HG03066 (cell line): ENCODE data around the gene SLC25A18.

Experiments
- ATAC-seq: cut with Tn5 transposase; IDR thresholded peaks from one replicate; pipeline ENCODE4 v1.9.1; 2021; ENCODE audit warnings: low read depth; ENCODE audit not compliant: unreplicated experiment

The SLC25A18 gene

DNA sequence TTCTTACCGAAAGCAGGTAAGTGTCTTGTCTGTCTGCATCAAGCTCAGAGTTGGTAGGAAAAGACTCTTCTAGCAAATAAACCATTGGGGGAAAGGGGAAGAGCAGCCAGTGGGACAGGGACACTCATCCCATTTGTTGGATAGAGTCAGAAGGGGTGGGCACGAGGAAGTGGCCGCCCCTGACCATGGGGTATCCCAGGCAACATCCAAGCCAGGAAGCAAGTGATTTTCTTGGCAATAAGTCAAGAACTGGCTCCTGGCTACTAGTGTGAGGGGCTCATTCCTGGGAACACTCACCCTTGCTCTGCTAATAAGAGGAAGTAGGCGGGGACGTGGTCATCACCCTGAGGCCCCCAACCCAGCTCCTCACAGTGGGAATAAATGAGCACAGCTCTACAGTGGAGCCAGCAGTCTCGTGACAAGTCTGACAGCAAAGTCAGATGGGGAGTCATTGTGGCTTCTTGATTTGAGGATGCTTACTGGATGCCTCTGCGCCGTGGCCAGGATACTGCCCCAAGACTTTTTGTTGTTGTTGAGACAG lies 6.7 kb downstream of the SLC25A18 start:
- ATAC-seq: no peak

DNA sequence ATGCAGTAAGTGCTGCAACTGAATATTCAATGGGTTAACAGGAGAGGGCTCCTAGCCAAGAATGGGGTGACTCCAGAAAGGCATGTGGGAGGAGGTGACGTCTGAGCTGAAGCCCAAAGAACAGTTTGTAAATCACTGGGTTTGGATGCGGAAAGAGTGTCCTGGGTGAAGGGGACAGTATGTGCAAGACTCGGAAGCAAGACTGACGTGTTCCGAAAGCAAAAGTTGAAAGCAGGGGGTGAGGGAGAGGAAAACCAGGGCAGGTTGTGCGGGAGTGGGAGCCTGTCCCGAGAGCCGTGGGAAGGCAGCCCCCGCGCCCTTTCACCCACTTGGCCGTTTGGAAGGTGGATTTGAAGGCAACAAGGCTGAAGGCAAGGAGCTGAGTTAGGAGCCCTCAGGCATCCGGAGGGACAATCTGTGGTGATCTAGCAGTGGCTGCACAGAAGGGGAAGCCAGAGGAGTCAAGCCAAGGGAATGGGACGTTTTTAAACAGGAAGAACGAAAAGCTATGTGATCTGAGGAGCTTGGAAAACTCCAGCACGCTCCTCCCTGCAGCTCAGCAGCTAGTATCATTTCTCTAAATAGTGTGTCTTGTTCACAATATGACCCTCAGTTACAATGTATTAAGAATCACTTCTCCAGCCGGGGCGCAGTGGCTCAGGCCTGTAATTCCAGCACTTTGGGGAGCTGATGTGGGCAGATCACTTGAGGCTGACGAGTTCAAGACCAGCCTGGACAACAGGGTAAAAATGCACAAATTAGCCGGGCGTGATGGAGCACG lies 7.7 kb downstream of the SLC25A18 start:
- no peak for ATAC-seq

DNA sequence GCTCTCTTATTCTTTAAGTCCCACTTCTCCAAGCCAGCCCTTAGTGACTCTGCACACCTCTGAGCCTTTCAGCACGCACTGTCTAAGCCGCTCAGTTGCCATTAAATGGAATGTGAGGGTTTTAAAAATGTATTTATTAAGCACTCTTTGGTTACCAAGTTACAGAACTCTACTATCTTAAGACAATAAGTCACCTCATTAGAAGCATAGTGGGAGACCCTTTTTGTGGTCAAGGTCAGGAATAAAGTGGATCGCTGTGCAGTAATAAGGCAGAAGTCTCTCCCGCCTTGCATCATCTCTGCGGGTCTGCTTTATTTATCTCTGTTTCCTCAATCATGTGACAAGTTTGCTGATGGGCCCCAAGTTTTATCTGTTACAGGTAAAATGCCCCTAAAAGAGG lies 11.9 kb downstream of the SLC25A18 start:
- no peak for ATAC-seq

DNA sequence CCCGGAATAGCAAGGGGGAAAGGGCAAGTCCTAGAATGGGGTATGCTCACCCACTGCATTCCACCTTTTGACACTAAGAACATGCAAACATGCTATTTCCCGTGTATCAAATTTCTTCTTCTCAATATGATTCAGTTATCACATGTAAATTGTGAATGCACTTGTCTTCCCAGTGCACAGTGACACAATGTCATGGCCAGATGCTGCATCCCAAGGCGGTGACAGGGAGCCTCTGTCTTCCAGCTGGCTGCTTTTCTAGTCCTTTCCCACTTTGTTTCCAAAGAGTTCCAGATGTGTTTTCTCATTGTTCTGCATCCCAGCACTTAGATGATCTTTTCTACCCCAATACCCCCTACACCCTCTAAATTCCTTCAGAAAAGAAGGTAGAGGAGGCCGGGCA lies 12.4 kb downstream of the SLC25A18 start:
- ATAC-seq: no peak

DNA sequence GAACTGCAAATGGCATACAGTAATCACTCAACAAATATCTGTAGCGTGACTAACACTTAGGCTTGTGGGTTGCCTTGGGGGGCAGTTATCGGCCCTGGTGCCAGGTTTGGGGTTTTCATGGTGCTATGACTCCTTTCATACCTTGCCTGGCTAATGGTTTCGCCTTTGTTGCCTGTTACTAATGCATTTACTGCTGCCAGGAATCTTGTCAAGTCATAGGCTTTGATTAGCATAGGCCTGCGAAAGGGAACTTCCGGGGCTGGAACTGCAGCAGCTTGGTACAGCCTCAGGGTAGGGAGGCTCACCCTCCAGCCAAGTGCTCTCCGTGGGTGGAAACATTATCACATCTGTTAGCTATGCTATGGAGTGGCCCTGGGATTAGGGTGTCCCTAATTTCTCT lies 13.2 kb downstream of the SLC25A18 start:
- ATAC-seq: no peak

DNA sequence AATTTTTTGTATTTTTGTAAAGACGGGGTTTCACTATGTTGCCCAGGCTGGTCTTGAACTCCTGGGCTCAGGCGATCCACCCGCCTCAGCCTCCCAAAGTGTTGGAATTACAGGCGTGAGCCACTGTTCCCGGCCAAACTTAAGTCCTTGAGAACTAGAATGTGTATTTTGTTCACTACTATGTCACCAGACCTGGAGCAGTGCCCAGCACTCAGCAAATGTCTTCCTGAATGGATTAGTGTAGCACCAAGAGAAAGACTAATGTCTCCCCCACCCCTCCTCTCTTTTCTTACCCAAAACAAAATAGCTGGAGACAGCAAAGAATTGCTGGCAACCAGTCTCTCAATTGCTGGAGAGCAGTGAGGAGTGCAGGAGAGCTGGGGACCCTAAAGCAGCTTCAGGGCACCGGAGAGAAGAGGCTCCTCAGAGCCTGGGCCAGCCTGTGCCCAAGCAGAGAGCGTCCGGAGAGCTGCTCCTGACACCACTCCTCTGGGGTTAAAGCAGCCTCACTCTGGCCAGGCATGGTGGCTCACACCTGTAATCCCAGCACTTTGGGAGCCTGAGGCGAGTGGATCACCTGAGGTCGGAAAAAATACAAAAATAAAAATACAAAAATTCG lies 14.9 kb downstream of the SLC25A18 start:
- ATAC-seq: no peak

DNA sequence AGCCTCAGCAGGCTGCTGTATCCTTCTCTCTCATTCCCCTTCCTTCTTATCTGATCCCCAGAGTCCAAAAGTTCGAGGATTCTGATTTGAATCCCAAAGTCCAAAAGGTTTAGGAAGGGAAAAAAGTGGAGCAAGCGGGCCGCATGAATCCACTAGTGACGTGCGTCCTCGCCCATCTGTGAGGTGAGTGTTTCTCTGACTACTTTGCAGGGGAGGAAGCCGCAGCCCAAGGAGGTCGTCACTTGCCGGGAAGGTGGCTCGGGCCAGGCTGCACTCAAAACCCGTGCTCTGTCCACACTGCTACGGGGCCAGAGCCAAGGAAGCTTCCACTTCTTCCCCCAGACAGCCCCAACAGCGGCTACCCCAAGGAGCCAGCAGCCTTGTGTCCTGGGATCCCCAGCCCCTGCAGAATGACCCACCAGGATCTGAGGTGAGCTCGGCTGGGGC lies 16.3 kb downstream of the SLC25A18 start:
- ATAC-seq: no peak

DNA sequence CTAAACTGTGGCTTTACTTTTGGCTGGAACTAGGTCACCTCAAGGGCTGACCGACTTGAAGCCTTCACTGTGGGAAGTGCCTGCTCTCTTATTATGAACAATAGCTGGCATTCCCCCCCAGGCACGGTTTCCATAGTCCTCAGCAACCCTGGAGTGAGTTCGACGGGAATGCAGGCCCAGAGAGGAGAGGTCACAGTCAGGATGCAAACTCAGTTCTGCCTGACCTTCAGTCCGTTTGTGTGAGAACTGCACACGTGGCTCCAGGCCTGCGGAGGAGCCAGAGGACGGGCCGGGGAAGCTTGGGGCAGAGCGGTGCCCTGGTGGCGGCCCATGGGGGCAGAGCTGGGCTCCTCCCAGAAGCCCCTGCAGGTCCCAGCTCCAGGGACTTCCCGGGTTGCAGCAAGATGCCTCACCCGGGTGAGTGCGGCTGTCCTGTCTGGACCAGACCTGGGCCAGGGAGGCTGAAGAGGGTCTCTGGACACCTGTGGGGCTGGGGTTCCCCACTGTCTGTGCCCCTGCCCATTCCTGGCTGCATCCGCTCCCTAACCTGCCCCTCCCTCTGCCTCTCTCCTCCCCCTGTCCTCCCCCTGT lies 17.2 kb downstream of the SLC25A18 start:
- ATAC-seq: no peak

DNA sequence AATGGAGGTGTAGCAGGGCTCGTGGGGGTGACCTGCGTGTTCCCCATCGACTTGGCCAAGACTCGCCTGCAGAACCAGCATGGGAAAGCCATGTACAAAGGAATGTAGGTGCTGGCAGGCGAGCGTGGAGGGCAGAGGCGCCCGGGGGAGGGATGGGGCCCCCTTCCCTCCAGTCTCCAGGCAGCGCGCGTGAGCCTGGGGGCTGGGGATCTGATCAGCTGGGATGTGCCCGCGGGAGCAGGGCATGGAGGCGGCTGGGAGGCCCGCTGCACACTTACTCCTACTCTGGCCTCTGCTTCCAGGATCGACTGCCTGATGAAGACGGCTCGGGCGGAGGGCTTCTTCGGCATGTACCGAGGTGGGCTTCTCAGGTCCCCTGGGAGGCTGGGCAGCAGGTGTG lies 17.8 kb downstream of the SLC25A18 start:
- no peak for ATAC-seq

DNA sequence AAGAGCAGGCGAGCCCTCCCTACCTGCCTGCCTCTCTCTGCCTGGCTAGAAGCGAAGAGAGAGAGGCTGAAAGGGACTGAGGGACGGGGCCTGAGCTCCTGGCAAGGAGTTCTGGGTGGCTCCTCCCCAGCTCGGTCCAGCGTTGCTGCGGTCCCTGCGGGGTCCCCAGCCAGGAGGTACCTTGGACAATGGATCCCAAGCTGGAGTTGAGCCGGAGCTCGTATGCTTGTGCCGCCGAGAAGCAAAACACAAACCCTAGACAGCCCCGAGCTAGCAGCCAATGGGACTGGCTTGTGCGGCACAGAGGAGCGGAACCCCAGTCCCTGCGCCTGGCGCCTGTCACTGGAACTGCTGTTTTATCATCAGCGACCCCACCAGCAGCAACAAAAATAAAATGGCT lies 18.3 kb downstream of the SLC25A18 start:
- no peak for ATAC-seq

DNA sequence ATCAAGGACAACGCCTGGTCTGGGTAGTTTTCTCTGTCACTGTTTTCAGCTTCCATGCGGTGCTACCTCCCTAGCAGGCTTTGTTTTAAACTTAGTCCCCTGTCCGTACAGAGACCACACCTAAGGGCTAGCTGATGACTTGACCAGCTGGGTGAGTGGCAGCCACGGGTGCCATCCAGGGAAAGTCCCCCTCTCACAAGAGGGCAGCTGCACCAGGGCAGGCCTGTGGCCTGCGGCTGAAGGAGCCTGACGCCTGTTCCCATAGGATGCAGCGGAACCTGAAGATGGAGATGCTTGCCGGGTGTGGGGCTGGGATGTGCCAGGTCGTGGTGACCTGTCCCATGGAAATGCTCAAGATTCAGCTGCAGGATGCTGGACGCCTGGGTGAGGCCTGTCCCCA lies 19.9 kb downstream of the SLC25A18 start:
- no peak for ATAC-seq

DNA sequence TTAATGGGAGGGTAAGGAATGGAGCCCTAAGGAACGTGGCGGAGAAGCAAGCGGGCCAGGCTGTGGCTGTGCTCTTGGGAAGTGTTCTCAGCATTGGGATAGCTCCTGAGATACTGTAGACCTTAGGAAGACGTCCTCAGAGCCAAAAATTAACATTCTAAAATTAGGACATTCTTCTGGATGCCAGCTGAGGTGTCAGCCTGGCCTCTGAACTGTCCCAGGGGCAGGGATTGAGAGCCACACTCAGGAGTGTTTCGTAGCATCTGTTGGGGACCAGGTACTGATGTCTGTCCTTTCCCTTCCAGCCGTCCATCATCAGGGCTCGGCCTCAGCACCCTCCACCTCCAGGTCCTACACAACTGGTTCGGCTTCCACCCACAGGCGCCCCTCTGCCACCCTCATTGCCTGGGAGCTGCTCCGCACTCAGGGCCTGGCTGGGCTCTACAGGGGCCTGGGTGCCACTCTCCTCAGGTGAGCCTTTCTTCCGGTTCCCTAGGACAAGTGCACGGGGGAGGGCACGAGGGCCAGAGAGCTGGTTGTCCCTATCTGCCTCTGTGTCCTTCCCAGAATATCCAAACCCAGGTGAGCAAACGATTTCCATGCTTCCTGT lies 23.6 kb downstream of the SLC25A18 start:
- no peak for ATAC-seq

DNA sequence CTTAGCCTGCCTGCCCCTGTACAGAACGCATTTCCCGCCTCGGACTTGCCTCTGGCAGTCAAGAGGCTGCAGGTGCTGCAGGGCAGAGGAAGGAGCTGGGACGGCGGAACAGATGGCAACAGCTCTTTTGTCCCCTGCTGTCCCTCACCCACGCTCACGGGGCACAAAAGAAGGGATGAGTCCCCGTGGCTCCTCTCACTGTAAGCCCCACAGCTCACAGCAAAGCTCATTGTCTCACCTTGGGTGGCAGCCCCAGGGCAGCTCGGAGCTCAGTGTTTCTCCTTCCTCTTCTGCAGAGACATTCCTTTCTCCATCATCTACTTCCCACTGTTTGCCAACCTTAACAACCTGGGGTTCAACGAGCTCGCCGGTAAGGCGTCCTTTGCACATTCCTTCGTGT lies 24.3 kb downstream of the SLC25A18 start:
- no peak for ATAC-seq

DNA sequence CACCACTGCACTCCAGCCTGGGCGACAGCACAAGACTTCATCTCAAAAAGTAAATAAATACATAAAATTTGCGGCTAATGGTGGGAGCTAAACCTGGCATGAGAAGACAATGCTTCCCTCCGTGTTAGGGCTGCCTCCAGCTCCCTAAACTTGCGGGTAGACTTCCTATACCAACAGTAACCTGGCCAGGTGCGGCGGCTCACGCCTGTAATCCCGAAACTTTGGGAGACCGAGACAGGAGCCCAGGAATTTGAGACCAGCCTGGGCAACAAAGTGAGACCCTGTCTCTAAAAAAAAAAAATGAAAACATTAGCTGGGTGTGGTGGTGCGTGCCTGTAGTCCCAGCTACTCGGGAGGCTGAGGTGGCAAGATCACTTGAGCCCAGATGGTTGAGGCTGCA lies 25.3 kb downstream of the SLC25A18 start:
- no peak for ATAC-seq

DNA sequence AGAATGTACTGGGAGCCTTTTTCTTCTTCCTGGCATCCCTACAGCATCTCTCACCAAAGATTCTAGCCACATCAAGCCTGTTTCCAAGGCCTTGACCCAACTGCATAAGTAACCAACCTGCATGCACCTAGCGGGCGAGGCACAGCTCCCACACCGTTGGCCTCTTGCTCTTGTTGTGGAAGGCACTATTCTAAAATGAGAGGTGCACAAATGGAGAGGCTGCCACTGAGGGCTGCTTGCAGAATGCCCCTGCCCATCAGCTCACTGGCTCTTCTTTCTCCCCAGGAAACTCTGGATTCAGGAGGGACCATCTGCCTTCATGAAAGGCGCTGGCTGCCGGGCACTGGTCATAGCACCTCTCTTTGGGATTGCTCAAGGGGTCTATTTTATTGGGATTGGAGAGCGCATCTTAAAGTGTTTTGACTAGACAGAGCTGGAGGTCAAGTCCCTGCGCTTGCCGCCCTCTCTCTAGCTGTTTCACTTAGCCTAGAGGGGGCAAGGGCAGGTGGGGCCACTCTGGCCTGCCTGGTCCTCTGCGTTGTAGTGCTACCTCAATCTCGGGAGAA lies 26.6 kb downstream of the SLC25A18 start:
- ATAC-seq: no peak

DNA sequence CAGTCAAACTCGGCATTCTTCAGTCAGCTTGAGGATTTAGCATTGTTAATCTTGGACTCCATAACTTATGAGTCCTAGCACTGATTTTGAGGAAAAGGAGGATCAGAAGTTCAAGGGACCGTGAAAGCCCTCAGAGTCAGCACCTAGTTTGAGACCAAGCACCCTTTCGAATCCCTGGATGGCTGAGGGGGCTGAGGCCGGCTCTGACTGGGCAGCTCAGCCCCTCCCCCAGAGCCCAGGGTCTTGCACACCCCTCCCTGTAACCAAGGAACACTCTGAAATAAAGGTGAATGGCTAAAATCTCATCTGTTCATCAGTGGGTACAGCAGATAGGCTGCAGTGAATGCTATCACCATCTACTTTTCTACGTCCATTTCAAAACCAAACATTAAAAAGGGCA lies 27.3 kb downstream of the SLC25A18 start:
- ATAC-seq: no peak

DNA sequence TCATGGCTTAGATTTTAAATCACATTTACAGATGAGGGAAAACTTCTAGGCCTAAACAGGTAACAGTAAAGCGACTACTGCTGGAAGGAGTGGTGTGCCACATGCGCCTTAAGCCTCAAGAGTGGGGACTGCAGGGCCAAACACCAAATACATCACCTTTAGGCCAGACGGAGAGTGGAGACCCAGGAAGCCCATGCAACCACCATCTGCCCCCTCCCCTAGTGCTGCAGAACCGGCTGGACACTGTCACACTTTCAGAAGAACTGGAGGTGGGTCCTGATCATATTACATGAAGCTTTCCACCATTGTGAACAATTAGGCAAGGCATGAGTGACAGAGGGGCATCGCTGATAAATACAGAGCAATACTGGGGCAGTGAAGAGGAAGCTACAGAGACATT lies 28.9 kb downstream of the SLC25A18 start:
- ATAC-seq: no peak

DNA sequence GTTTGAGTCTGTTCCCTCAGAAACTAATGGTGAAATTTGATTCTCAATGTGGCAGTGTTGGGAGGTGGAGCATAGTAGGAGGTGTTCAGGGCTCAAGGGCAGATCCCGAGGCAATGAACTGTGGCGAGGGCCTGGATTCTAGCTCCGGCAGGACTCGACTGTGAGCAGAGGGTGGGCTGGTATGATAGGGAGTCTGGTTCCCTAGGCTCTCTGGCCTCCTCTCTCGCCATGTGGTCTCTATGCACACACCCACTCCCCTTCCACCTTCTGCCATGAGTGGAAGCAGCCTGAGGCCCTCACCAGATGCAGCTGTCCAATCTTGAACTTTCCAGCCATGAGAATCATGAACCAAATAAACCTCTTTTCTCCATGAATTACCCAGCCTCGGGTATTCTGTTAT lies 32.9 kb downstream of the SLC25A18 start:
- ATAC-seq: no peak

DNA sequence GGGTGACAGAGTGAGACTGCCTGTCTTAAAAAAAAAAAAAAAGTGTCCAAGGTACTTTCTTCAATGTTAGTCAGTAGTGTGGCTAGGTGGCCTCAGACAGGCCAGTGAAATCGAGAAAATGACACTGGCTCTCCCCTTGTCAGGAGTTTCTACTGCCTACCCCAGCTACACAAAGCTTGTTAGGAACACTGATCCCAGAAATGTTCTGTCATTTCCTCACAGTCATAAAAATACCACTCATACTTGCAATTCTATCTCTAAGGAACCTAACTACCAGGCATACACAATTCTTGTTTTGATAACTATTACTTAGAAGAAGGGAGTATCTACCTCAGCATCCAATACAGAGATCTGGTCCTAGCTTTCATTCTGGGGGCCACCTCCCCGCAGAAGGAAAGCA lies 33.9 kb downstream of the SLC25A18 start:
- no peak for ATAC-seq

DNA sequence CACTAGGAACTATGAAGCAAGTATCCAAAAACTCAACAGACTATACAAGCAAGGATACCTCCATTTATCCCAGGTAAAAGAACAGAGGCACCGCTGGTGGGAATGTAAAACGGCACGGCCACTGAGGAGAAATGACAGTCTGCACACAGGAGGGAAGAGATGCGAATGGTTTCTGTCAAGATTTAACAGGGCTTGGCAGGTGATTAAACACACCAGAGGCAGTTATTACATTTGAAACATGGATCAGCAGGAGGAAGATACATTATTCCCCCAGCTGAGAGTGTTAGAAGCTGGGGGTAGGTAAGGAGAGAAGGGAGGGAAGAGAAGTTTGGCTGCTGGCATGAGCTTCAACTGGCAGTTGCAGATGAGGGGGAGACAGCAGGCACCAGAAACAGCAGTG lies 35.0 kb downstream of the SLC25A18 start:
- ATAC-seq: no peak

DNA sequence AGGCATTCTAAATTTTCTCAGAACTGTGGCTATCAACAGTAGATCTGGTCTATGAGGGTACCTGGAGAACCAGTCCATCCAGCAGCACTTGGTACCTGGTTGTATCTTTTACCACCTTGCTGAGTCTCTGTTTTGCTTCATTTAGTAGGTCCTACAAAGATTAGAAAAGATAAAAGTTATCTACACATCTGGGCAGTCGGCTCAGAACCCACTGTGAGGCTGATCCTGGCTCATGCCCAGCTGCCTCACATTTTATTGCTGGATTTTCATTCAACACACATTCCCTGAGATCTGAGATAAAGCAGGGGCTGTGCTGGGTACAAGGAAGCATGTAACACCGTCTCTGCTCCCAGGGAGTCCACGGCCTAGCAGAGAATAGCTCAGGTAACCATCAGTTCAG lies 37.7 kb downstream of the SLC25A18 start:
- ATAC-seq: no peak
